ENCODE results near the gene DDX1.

DNA sequence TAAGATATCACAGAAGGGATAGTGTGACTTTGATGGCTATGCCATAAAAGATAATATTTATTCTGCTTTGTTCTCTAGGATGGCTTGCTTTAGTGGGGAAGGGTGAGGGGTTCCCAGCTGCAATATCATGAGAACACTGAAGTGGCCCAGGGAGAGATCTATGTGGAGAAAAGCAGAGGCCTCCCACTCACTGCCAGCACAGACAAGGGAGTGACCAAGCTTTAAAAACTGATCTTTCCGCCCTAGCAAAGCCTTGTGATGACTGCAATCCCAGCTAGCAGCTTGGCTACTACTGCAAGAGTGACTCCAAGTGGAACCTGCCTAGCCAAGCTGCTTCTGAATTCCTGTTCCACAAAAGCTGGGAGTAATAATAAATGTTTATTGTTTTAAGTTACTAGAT, 7.8 kb upstream of the DDX1 start:
- TF ChIP-seq, protein P1, sequence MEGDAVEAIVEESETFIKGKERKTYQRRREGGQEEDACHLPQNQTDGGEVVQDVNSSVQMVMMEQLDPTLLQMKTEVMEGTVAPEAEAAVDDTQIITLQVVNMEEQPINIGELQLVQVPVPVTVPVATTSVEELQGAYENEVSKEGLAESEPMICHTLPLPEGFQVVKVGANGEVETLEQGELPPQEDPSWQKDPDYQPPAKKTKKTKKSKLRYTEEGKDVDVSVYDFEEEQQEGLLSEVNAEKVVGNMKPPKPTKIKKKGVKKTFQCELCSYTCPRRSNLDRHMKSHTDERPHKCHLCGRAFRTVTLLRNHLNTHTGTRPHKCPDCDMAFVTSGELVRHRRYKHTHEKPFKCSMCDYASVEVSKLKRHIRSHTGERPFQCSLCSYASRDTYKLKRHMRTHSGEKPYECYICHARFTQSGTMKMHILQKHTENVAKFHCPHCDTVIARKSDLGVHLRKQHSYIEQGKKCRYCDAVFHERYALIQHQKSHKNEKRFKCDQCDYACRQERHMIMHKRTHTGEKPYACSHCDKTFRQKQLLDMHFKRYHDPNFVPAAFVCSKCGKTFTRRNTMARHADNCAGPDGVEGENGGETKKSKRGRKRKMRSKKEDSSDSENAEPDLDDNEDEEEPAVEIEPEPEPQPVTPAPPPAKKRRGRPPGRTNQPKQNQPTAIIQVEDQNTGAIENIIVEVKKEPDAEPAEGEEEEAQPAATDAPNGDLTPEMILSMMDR (IDR thresholded peaks at IDR 0.05), result no peak
- no peak for TF ChIP-seq POLR2A (IDR thresholded peaks at IDR 0.05)
